Activated CD4-positive, alpha-beta T cell treated with anti-CD3 and anti-CD28 coated beads, Interleukin-2, amount 10 ng/mL, durations not matched to agents 24 days and 14 days (primary cell): ENCODE data around the gene BMP6. TPM values are rescaled to one million over a fixed set of nuclear protein-coding genes. Genes with fewer than 3 reads are reported as not detected.

Experiments used
- DNase-seq: peaks from one replicate; pipeline ENCODE4 v3.0.0; 2022
- H3K27ac Mint-ChIP-seq: one replicate; pipeline ENCODE4 v1.8.0; 2022; ENCODE audit warnings: mild to moderate bottlenecking, mixed read lengths
- H3K27me3 Mint-ChIP-seq: one replicate; pipeline ENCODE4 v1.8.0; 2022; ENCODE audit warnings: mixed read lengths
- H3K36me3 Mint-ChIP-seq: one replicate; pipeline ENCODE4 v1.8.0; 2022; ENCODE audit warnings: low read depth, mild to moderate bottlenecking, mixed read lengths
- H3K4me1 Mint-ChIP-seq: one replicate; pipeline ENCODE4 v1.8.0; 2021; ENCODE audit warnings: mixed read lengths
- H3K4me3 Mint-ChIP-seq: one replicate; pipeline ENCODE4 v1.8.0; 2022; ENCODE audit warnings: mild to moderate bottlenecking, moderate library complexity, mixed read lengths
- H3K9me3 Mint-ChIP-seq: one replicate; pipeline ENCODE4 v1.8.0; 2021; ENCODE audit warnings: mixed read lengths
- intact Hi-C: fragments of 100-400 bp; cut with micrococcal nuclease; formaldehyde crosslinking; loops from one replicate; pipeline ENCODE4 v1.15.1; 2023
- total RNA-seq: library from RNA; stranded (reverse); gene quantifications from 2 replicates; pipeline ENCODE4 v1.2.3, GENCODE V29; 2022

BMP6 gene
- total RNA-seq, 1 donor from 2014 or later = 0.56 TPM

DNA sequence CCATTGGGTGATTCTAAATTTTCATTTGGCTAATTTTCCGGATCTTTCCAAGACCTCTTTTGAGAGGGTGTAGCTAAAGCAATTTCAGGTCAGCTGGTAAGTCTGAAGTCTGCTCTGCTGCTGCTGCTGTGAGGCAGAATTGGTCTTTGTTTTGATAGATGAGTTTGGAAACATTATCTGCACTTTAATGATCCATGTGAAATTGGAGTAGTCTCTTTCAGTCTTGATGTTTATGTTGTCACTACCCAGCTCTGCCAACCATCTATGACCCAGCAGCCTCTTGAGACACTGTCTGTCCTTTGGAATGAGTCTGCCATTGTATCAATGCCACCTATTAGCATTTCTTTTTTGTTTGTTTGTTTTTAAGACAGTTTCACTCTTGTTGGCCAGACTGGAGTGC lies 140.6 kb downstream of the BMP6 start:
- no peak overlapping the region for H3K27ac Mint-ChIP-seq
- intact Hi-C loops = no loop called here

DNA sequence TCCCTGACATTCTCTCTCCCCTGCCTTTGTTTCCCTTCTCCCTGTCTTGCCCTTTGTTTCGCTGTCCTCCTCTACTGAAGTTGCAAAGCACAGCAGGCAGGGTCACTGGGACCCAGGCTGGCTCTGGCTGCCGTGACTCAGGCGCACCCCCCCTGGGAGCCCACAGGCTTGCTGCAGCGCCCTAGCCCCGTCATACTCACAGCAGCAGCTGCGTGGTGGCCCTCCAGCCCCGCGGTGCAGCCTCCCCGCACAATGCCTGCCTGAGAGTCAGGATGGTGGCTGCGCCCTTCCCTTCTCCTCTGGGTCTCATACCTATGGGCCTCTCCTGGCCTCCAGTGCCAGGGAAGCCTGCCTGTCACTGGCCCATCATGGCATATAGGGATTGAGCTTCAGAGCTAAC lies 143.0 kb downstream of the BMP6 start:
- Mint-ChIP-seq H3K9me3 (no peaks in the 10 kb centered on the region), H3K4me1 (no peaks in the 10 kb centered on the region), H3K27ac (no peak overlapping the region), H3K36me3 (no peaks in the 10 kb centered on the region), H3K4me3 (no peak overlapping the region), H3K27me3 (peaks cover 2% of the 10 kb centered on the region)
- intact Hi-C loops = no loop called here
- no peak for DNase-seq

More for the DNA sequence above, 140.6 kb downstream of the BMP6 start:
- no peaks in the 10 kb centered on the region for H3K36me3 Mint-ChIP-seq
- H3K4me3 Mint-ChIP-seq = no peak overlapping the region
- no peak for DNase-seq
- peaks cover 2% of the 10 kb centered on the region for H3K27me3 Mint-ChIP-seq
- H3K9me3 Mint-ChIP-seq = no peaks in the 10 kb centered on the region
- H3K4me1 Mint-ChIP-seq = no peaks in the 10 kb centered on the region

DNA sequence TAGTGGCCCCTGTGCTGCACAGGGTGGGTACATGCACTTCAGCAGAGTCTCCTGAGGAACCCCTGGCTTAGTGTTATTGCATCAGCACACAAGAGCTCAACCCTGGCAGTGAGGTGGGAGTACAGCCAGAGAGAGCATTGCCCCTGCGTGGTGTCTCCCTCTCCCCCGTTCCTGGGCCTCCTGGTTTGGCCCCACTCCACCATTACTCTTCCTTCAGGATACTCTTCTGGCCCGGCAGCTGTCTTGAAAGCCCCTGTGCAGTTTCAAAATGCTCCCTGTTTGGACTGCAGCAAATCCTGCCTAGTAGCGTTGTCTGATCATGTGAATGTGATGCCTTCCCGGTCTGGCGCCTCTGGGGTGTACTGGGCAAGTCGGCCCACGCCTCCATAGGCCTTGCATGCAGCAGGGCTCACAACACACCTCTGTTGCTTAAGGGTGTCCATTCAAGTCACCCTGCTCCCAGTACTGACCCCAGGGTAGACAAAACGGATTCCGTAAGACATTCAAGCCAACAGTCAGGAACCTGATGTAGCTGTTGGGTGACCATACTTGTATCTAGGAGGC lies 152.6 kb downstream of the BMP6 start:
- Mint-ChIP-seq H3K27me3 (no peaks in the 10 kb centered on the region), H3K4me3 (no peak overlapping the region), H3K9me3 (no peaks in the 10 kb centered on the region), H3K27ac (no peak overlapping the region), H3K4me1 (no peaks in the 10 kb centered on the region), H3K36me3 (peaks cover 28% of the 10 kb centered on the region)
- intact Hi-C loops = no loop called here
- no peak for DNase-seq

DNA sequence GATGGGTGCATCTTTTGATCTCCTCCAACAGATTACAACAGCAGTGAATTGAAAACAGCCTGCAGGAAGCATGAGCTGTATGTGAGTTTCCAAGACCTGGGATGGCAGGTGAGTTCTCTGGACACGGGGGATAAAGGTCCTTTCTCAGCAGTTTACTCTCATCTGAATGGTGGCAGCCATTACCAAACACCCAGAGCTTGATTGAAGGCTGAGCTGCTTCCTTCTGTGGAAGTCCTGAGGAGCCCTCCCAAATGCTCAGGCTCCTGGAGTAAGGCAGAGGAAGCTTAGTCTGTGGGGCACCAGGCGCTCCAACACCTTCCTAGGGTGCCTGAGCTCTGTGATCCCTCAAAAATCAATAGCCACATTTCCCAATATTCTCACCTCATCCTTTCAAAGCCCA lies 153.1 kb downstream of the BMP6 start:
- intact Hi-C loops = no loop called here
- Mint-ChIP-seq H3K27ac (no peak overlapping the region), H3K27me3 (no peaks in the 10 kb centered on the region), H3K9me3 (no peaks in the 10 kb centered on the region), H3K36me3 (peaks cover 33% of the 10 kb centered on the region), H3K4me1 (no peaks in the 10 kb centered on the region), H3K4me3 (no peak overlapping the region)
- DNase-seq = no peak

GRCh38 chr6:7879579-7879978 lies 153.7 kb downstream of the BMP6 start:
- no peaks in the 10 kb centered on the region for H3K4me1 Mint-ChIP-seq
- intact Hi-C loops = no loop called here
- H3K36me3 Mint-ChIP-seq = peaks cover 39% of the 10 kb centered on the region
- H3K4me3 Mint-ChIP-seq = no peak overlapping the region
- H3K9me3 Mint-ChIP-seq = no peaks in the 10 kb centered on the region
- no peak overlapping the region for H3K27ac Mint-ChIP-seq
- H3K27me3 Mint-ChIP-seq = no peaks in the 10 kb centered on the region
- DNase-seq = no peak

DNA sequence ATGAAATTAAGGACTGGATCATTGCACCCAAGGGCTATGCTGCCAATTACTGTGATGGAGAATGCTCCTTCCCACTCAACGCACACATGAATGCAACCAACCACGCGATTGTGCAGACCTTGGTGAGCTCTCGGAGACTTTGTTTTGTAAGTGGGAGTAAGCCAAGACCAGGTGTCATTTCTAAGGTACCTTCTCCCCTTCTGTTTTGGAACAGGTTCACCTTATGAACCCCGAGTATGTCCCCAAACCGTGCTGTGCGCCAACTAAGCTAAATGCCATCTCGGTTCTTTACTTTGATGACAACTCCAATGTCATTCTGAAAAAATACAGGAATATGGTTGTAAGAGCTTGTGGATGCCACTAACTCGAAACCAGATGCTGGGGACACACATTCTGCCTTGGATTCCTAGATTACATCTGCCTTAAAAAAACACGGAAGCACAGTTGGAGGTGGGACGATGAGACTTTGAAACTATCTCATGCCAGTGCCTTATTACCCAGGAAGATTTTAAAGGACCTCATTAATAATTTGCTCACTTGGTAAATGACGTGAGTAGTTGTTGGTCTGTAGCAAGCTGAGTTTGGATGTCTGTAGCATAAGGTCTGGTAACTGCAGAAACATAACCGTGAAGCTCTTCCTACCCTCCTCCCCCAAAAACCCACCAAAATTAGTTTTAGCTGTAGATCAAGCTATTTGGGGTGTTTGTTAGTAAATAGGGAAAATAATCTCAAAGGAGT lies 154.2 kb downstream of the BMP6 start:
- intact Hi-C loops = no loop called here
- no peaks in the 10 kb centered on the region for H3K27me3 Mint-ChIP-seq

GRCh38 chr6:7880718-7881107 lies 154.8 kb downstream of the BMP6 start:
- H3K27me3 Mint-ChIP-seq = no peaks in the 10 kb centered on the region
- H3K36me3 Mint-ChIP-seq = peaks cover 46% of the 10 kb centered on the region
- DNase-seq = no peak
- no peaks in the 10 kb centered on the region for H3K9me3 Mint-ChIP-seq
- no peak overlapping the region for H3K27ac Mint-ChIP-seq
- H3K4me3 Mint-ChIP-seq = no peak overlapping the region
- H3K4me1 Mint-ChIP-seq = no peaks in the 10 kb centered on the region
- intact Hi-C loops = no loop called here

More for the DNA sequence above, 154.2 kb downstream of the BMP6 start:
- DNase-seq = no peak
- H3K27ac Mint-ChIP-seq = no peak overlapping the region
- no peaks in the 10 kb centered on the region for H3K9me3 Mint-ChIP-seq
- peaks cover 44% of the 10 kb centered on the region for H3K36me3 Mint-ChIP-seq
- H3K4me3 Mint-ChIP-seq = no peak overlapping the region
- H3K4me1 Mint-ChIP-seq = no peaks in the 10 kb centered on the region

- Mint-ChIP-seq H3K27ac (no peak overlapping the region), H3K9me3 (no peaks in the 10 kb centered on the region), H3K4me3 (no peak overlapping the region), H3K4me1 (no peaks in the 10 kb centered on the region), H3K27me3 (no peaks in the 10 kb centered on the region), H3K36me3 (peaks cover 53% of the 10 kb centered on the region)
- intact Hi-C loops = no loop called here
- DNase-seq = no peak
Observed at GRCh38 chr6:7881765-7882500, 156.0 kb downstream of the BMP6 start.

GRCh38 chr6:7882505-7883257 lies 156.8 kb downstream of the BMP6 start:
- Mint-ChIP-seq H3K4me3 (no peak overlapping the region), H3K9me3 (no peaks in the 10 kb centered on the region), H3K27ac (no peak overlapping the region), H3K27me3 (no peaks in the 10 kb centered on the region), H3K36me3 (peaks cover 59% of the 10 kb centered on the region), H3K4me1 (no peaks in the 10 kb centered on the region)
- intact Hi-C loops = no loop called here
- no peak for DNase-seq

GRCh38 chr6:7883381-7883780 lies 157.5 kb downstream of the BMP6 start:
- H3K4me3 Mint-ChIP-seq = no peak overlapping the region
- intact Hi-C loops = no loop called here
- no peak for DNase-seq
- H3K9me3 Mint-ChIP-seq = no peaks in the 10 kb centered on the region
- H3K27me3 Mint-ChIP-seq = no peaks in the 10 kb centered on the region
- H3K36me3 Mint-ChIP-seq = peaks cover 64% of the 10 kb centered on the region
- no peaks in the 10 kb centered on the region for H3K4me1 Mint-ChIP-seq
- H3K27ac Mint-ChIP-seq = no peak overlapping the region

DNA sequence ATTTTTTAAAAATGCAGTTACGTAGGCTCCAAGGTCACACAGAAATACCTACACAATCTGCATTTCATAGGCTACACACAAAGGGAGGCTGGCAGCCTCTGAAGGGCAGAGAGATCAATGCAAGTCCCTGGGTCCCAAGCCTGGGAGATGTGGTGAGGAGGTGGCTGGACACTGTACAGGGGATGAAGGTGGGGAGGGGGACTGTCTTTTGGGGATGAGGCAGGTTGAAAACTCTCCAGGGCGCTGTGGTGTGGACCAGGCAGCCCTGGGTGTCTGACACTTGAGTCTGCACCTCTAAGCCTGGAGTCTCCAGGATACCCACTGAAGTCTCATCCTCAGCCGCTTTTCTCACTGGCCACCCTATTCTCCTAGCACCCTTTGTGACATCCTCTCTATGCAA lies 160.2 kb downstream of the BMP6 start:
- Mint-ChIP-seq H3K4me3 (no peak overlapping the region), H3K27ac (no peak overlapping the region), H3K36me3 (peaks cover 74% of the 10 kb centered on the region), H3K9me3 (no peaks in the 10 kb centered on the region), H3K27me3 (no peaks in the 10 kb centered on the region), H3K4me1 (no peaks in the 10 kb centered on the region)
- DNase-seq = no peak
- intact Hi-C loops = no loop called here

- H3K4me1 Mint-ChIP-seq = no peaks in the 10 kb centered on the region
- no peaks in the 10 kb centered on the region for H3K9me3 Mint-ChIP-seq
- no peaks in the 10 kb centered on the region for H3K27me3 Mint-ChIP-seq
- no peak overlapping the region for H3K4me3 Mint-ChIP-seq
- no peak for DNase-seq
- H3K36me3 Mint-ChIP-seq = peaks cover 76% of the 10 kb centered on the region
- H3K27ac Mint-ChIP-seq = no peak overlapping the region
- intact Hi-C loops = no loop called here
Observed at GRCh38 chr6:7887278-7887991, 161.5 kb downstream of the BMP6 start.

- intact Hi-C loops = no loop called here
- Mint-ChIP-seq H3K27ac (no peak overlapping the region), H3K36me3 (peaks cover 68% of the 10 kb centered on the region), H3K4me3 (no peak overlapping the region), H3K27me3 (no peaks in the 10 kb centered on the region), H3K4me1 (no peaks in the 10 kb centered on the region), H3K9me3 (no peaks in the 10 kb centered on the region)
- DNase-seq = no peak
Observed at GRCh38 chr6:7888587-7889357, 162.9 kb downstream of the BMP6 start.
